T1000 (cell line): Measurements from ENCODE around the gene SPSB1.

Experiments used
- DNase-seq: peaks from one replicate; lab custom pipeline; 2025; ENCODE audit warnings: mixed read lengths; lab: John Stamatoyannopoulos, UW

SPSB1 gene

DNA sequence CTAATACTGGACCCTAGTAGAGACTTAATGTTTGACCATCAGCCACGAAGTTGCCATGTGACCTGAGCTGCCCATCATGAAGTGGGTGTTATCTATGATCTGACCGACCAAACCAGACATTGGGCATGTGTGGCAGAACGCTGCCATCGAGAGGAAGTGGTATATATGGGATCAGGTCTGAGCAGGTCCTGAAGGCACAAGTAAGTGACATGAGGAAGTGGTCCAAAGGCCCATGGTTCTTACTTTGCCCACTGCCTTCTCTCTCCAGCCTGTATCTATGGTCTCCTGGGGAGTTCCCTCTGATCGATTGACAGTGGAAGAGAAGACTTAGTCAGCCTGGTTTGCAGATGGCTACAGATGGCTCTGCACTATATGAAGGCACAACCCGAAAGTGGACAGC is 7.9 kb downstream of the SPSB1 start:
- no peak for DNase-seq

- DNase-seq, result peak; percentile 78
Measured at GRCh38 chr1:9302745-9303524, 10.2 kb downstream of the SPSB1 start.

GRCh38 chr1:9303916-9304315 is 11.2 kb downstream of the SPSB1 start:
- DNase-seq, result no peak

DNA sequence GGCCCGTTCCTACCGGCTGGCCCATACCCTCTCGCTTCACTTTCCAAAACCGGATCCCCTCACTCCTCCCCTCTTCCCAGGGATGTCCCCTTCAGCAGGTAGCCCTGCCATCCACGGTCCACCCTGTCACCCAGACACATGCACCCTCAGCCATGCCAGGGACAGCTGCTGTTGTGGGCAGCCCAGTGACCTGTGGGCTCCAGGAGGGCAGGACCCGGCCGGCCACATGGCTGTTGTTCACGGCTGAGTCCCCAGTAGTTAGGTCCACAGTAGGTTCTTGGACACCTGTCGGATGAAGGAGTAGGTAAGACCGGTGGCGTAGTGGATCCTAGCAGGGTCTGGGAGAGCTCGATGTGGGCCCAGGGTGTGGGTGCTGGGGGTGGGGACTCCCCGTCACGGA is 12.5 kb downstream of the SPSB1 start:
- DNase-seq, result no peak

DNA sequence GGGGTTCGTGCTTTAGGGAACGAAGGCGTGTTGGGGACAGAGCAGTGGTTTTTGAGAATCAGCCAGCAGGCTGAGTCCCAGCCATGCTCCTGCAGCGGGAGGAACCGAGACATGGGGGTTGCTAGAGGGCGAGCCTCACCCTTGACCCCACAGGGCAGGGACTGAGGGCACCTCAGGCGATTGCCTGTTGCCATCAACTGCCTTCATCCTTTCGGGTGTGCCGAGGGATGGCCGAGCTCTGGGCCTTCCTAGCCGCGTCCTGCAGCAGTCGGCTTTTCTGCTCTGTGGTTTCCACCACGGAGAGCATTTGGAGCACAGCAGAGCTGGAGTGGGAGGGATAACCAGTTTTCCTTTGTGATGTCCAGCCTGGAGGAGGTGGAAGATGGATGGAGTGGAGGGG is 13.3 kb downstream of the SPSB1 start:
- DNase-seq, result no peak

DNA sequence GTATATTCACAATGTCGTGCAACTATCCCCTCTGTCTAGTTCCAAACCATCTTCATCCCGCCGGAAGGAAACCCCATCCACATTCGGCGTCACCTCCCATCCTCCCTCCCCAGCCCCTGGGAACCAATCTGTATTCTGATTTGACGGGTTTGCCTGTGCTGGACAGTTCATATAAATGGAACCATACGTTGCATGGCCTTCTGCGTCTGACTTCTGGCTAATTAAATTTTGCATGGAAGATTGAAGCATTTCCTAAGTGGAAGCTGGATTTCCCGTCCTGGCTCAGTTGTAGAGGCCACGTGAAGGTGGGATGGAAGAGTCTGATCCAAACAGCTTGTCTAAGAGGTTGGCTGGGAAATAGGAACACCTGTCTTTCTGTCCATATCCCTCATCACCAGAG is 14.6 kb downstream of the SPSB1 start:
- no peak for DNase-seq

GRCh38 chr1:9308236-9308785 is 15.6 kb downstream of the SPSB1 start:
- DNase-seq, result no peak

DNA sequence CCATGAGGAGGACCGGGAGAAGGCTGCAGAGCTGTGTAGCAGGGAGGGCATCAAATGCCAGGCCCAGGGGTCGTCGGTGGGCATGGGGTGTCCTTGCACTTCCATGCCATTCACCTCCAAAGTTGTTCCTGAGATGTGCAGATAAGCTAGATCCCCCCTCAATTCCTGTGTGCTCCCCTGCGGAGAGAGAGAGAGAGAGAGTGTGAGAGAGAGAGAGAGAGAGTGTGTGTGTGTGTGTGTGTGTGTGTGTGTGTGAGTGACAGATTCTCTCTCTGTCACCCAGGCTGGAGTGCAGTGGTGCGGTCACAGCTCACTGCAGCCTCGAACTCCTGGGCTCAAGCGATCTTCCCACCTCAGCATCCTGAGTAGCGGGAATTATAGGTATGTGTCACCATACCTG is 16.4 kb downstream of the SPSB1 start:
- DNase-seq, result no peak

- no peak for DNase-seq
Measured at GRCh38 chr1:9309991-9310390, 17.3 kb downstream of the SPSB1 start.

- DNase-seq, result no peak
Measured at GRCh38 chr1:9311029-9311428, 18.3 kb downstream of the SPSB1 start.

- no peak for DNase-seq
Measured at GRCh38 chr1:9311479-9311878, 18.8 kb downstream of the SPSB1 start.

- DNase-seq, result no peak
Measured at GRCh38 chr1:9312168-9312720, 19.6 kb downstream of the SPSB1 start.

GRCh38 chr1:9313576-9313975 is 20.9 kb downstream of the SPSB1 start:
- no peak for DNase-seq

- no peak for DNase-seq
Measured at GRCh38 chr1:9314111-9314510, 21.4 kb downstream of the SPSB1 start.

- DNase-seq, result no peak
Measured at GRCh38 chr1:9314711-9315379, 22.2 kb downstream of the SPSB1 start.

- peak; percentile 47 for DNase-seq
Measured at GRCh38 chr1:9315411-9316079, 22.9 kb downstream of the SPSB1 start.

DNA sequence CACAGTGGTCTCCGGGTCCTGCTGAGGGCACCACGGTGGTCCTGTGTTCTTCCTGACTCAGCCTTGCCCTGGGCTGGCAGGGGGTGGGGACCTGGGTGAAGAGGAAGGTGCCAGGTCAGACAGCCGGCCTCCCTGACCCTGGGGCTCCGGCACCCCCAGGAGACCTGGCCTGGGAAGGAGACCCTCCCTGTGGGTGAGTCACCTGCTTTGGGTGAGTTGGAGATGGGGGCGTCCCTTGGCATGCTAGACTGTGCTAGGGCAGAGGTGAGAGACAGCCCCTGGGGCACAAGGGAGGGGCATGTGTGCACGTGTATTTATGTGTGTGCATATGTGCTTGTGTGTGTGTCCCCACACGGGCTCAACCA is 23.4 kb downstream of the SPSB1 start:
- peak; percentile 47 for DNase-seq

GRCh38 chr1:9316512-9316911 is 23.8 kb downstream of the SPSB1 start:
- DNase-seq, result no peak

- DNase-seq, result no peak
Measured at GRCh38 chr1:9317072-9317471, 24.4 kb downstream of the SPSB1 start.

GRCh38 chr1:9317591-9318417 is 25.1 kb downstream of the SPSB1 start:
- no peak for DNase-seq

GRCh38 chr1:9319208-9319788 is 26.6 kb downstream of the SPSB1 start:
- DNase-seq, result no peak
